Mucosa of descending colon (tissue), 3 donors: Measurements from ENCODE around the gene BHLHE41. TPM values are rescaled to one million over a fixed set of nuclear protein-coding genes. Genes with fewer than 3 reads are reported as not detected.

Experiments
- ATAC-seq: fragments of 200-7000 bp; cut with Tn5 transposase; one replicate; pipeline ENCODE4 v1.9.1; 2020; ENCODE audit warnings: mild to moderate bottlenecking, moderate library complexity
- DNase-seq, 3 donors: peaks; one replicate each; pipeline ENCODE4 v3.0.0-alpha.2; 2020
- H3K36me3 ChIP-seq: fragments of 200-600 bp; one replicate; pipeline ENCODE4 v1.8.0; 2021; ENCODE audit warnings: low read depth, mild to moderate bottlenecking
- H3K4me1 ChIP-seq: fragments of 200-600 bp; one replicate; pipeline ENCODE4 v1.8.0; 2021; ENCODE audit warnings: low read depth, mild to moderate bottlenecking
- H3K4me3 ChIP-seq: fragments of 200-600 bp; one replicate; pipeline ENCODE4 v1.8.0; 2021; ENCODE audit warnings: mild to moderate bottlenecking
- H3K9me3 ChIP-seq: fragments of 200-600 bp; one replicate; pipeline ENCODE4 v1.8.0; 2021; ENCODE audit warnings: mild to moderate bottlenecking
- CTCF ChIP-seq: fragments of 200-600 bp; IDR thresholded peaks from one replicate; pipeline ENCODE4 v1.8.0; 2022; ENCODE audit warnings: antibody characterized with exemption, mild to moderate bottlenecking
- intact Hi-C, 2 donors: fragments of 100-400 bp; cut with DNase I in 1 of 2; cut with micrococcal nuclease in 1 of 2; formaldehyde crosslinking; loops; one replicate each; pipeline versions ENCODE4 v1.11.0 to v1.11.1; 2022; cut with DNase I, micrococcal nuclease
- total RNA-seq, 3 donors: library from RNA; stranded (reverse); fragmentation: NEBNext Ultra II Directional in 2 of 3; extraction: Animal tissue kit (Norgen Biotek cat#: 25700) in 2 of 3; gene quantifications; one replicate each; pipeline versions ENCODE4 v1.2.1 to v1.2.4, GENCODE V29; 2021 to 2023
- donor health status: DM: no; HTN: no; CAD: no; lungs with moderate emphysema.
- donor health status: DM: no; HTN: no; CAD: no.
- donor health status: DM: no; HTN: yes; CAD: no.

The BHLHE41 gene
- total RNA-seq, 3 donors from 2014 or later, result 41.0 to 91.9 (median 43.0) TPM

- Histone ChIP-seq H3K9me3 (no peaks in the 10 kb centered on the region), H3K4me1 (peaks cover 11% of the 10 kb centered on the region), H3K36me3 (no peaks in the 10 kb centered on the region), H3K4me3 (no peak overlapping the region)
- intact Hi-C loops, result no loop called here
- no peak for TF ChIP-seq CTCF
- no peak for ATAC-seq
- no peak for DNase-seq
These were observed 12.1 kb downstream of the BHLHE41 start for GRCh38 chr12:26112703-26113147.

- ATAC-seq, result no peak
- Histone ChIP-seq H3K4me1 (peaks cover 11% of the 10 kb centered on the region), H3K4me3 (no peak overlapping the region), H3K9me3 (no peaks in the 10 kb centered on the region), H3K36me3 (no peaks in the 10 kb centered on the region)
- DNase-seq, result no peak
- intact Hi-C loops, result no loop called here
- no peak for TF ChIP-seq CTCF
These were observed 12.6 kb downstream of the BHLHE41 start for GRCh38 chr12:26112232-26112631.

GRCh38 chr12:26109343-26109881, 15.4 kb downstream of the BHLHE41 start:
- ATAC-seq (no peak), DNase-seq (peak in 1 of 3 donors; percentile 17)
- Histone ChIP-seq H3K9me3 (no peaks in the 10 kb centered on the region), H3K36me3 (no peaks in the 10 kb centered on the region), H3K4me1 (peaks cover 6% of the 10 kb centered on the region), H3K4me3 (no peak overlapping the region)
- no peak for TF ChIP-seq CTCF
- intact Hi-C loops, result no loop called here

DNA sequence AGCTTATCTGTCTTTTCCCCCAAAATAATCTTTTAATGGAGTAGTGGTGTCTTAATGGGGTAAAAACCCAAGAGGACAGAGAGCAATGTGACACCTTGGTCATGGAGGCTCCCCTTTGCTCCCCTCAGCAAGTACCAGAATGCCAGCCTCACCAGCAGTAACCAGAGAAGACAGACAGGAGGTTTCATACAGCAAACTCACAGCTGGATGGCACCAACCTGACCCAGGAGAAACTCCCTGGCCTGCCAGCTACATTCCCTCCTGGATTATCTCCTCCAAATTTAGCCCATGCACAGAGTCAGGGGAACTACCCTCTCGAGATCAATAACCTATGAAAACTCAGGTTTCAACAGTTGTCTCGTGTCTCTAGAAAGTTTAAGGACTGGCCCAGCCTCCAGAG, 15.9 kb downstream of the BHLHE41 start:
- ATAC-seq (no peak), DNase-seq (no peak)
- Histone ChIP-seq H3K9me3 (no peaks in the 10 kb centered on the region), H3K36me3 (no peaks in the 10 kb centered on the region), H3K4me1 (peaks cover 5% of the 10 kb centered on the region), H3K4me3 (no peak overlapping the region)
- intact Hi-C loops, result no loop called here
- TF ChIP-seq CTCF, result no peak

DNA sequence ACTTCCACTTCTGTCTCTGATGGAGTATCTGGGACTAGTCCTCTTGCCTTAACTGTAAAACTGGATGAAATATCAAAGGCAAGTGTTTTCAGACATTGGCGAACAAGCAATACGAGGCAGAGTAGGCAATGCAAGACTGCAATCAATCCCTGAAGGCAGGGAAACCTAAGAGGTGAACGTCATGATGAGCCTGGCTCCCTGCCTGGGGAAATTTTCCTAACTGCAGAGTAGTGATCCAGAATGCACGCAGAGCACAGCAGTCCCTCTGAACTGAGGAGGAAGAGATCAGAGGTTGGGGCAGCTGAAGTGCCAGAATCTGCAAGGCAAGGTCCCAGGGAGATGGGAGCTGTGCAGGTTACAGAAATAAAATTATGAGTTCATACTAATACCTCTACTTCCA, 18.5 kb downstream of the BHLHE41 start:
- DNase-seq, result no peak
- no peak overlapping the region for H3K4me3 ChIP-seq
- no peak for TF ChIP-seq CTCF
- ATAC-seq, result no peak
- peaks cover under 1% of the 10 kb centered on the region for H3K4me1 ChIP-seq
- no peaks in the 10 kb centered on the region for H3K36me3 ChIP-seq
- H3K9me3 ChIP-seq, result no peaks in the 10 kb centered on the region
- intact Hi-C loops, result no loop called here

DNA sequence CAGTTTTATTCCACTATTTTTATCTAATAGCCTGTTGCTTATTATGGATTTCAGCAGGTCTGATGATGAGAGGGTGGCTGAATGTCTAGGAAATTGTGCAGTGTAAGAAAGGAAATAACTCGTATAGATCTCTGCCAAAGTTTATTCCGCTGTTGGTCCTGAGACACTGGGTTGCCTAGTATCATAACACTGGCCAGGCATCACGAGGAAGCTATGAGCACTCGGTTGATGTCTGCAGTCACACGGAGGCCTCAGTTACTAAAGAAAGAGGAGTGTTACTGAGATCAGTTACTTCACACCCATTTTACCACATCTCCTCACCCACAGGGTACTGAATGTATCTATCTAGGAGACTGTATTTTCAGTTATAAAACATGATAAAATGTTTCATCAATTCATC, 21.9 kb downstream of the BHLHE41 start:
- no peak for TF ChIP-seq CTCF
- no peak overlapping the region for H3K4me3 ChIP-seq
- peaks cover 4% of the 10 kb centered on the region for H3K4me1 ChIP-seq
- no peaks in the 10 kb centered on the region for H3K9me3 ChIP-seq
- no peaks in the 10 kb centered on the region for H3K36me3 ChIP-seq
- no peak for ATAC-seq
- intact Hi-C loops, result no loop called here
- no peak for DNase-seq
